ENCODE data around the gene VWF. TPM values are rescaled to one million over a fixed set of nuclear protein-coding genes. Genes with fewer than 3 reads are reported as not detected.
"Not testable (repeated sequence)": the region's sequence is repeated elsewhere in the genome, so short reads cannot be mapped to it uniquely, and the experiment has no call there.

VWF gene
- total RNA-seq, 1 experiment from 2014 or later, result 0.05 TPM

- no peak for DNase-seq (ENCODE audit: low read depth)
These were observed 19.6 kb downstream of the VWF start for GRCh38 chr12:6104842-6105241.

- DNase-seq (ENCODE audit: low read depth), result peak; percentile 77
These were observed 20.4 kb downstream of the VWF start for GRCh38 chr12:6104027-6104426.

DNA sequence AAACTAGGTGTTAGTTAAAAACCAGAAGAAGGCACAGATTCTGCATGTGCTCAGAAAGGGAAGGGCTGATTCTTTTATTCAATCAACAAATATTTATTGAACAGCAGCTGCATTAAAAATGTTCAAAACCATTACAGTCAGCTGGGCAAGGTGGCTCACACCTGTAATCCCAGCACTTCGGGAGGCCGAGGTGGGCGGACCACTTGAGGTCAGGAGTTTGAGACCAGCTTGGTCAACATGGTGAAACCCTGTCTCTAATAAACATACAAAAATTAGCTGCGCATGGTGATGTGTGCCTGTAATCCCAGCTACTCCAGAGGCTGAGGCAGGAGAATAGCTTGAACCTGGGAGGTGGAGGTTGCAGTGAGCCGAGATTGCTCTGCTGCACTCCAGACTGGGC lies 22.4 kb downstream of the VWF start:
- DNase-seq (ENCODE audit: low read depth), result not testable (repeated sequence)

DNA sequence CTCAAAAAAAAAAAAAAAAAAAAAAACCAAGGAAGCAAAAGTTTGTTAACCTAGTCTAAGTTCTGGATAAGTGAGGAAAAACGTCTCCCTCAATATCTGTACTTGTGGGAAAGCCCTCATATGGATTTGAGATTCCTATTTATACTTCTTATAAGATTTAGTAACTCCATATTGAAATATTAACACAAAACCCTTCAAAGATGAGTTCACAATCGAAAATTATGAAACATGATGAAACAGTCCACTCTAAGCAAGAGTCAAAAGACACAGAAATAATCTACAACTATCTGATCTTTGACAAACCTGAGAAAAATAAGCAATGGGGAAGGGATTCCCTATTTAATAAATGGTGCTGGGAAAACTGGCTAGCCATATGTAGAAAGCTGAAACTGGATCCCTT lies 25.2 kb downstream of the VWF start:
- DNase-seq (ENCODE audit: low read depth), result no peak

DNA sequence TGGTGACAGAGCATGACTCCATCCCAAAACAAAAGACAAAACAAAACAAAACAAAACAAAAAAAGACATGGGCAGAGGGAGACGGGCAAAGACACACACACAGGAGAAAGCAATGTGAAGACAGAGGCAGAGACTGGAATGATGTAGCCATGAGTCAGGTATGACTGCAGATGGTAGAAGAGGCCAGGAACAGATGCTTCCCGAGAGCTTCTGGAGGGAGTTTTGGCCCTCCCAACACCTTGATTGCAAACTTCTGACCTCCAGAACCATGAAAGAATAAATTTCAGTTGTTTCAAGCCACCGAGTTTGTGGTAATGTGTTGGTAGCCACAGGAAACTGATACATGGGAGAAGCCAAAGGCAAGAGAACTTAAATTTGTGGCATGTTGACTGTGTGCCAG lies 27.1 kb downstream of the VWF start:
- peak; percentile 87 for DNase-seq (ENCODE audit: low read depth)

DNA sequence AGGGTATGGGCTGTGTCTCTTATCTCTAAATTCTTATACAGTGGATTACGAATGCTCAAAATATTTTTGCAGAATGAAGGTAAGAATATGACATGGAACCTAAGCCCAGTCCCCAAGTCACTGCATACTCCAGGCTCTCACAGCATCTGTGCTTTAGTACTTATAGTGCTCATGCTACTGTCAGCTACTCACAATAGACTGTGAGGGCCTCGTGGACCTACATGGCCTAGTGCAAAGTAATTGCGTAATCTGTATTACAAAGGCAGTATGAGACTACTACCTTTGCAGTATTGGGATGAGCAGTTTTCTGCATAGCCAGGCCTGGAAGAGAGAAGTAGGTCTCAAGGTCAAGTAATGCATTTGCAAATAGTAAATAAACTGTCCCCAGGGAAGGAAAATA lies 27.9 kb downstream of the VWF start:
- no peak for DNase-seq (ENCODE audit: low read depth)

- no peak for DNase-seq (ENCODE audit: low read depth)
These were observed 29.2 kb downstream of the VWF start for GRCh38 chr12:6095269-6095668.

DNA sequence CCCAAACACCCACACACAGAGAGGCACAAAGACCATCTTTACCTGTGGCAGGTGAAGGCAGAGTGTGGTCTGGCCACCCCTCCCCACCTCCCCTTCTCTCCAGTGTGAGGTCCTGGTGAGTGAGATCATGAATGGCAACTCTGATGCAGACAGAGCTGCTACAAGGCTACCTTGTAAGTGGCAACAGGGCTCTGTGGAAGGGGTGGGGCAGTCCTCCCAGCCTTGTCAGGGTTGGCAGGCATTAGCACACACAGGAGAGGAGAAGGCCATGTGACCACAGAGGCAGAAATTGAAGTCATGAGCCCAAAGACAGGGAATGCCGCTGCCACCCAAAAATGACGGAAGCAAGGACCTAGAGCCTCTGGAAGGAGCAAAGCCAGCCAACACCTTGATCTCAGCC lies 30.7 kb downstream of the VWF start:
- DNase-seq (ENCODE audit: low read depth), result peak; percentile 54

DNA sequence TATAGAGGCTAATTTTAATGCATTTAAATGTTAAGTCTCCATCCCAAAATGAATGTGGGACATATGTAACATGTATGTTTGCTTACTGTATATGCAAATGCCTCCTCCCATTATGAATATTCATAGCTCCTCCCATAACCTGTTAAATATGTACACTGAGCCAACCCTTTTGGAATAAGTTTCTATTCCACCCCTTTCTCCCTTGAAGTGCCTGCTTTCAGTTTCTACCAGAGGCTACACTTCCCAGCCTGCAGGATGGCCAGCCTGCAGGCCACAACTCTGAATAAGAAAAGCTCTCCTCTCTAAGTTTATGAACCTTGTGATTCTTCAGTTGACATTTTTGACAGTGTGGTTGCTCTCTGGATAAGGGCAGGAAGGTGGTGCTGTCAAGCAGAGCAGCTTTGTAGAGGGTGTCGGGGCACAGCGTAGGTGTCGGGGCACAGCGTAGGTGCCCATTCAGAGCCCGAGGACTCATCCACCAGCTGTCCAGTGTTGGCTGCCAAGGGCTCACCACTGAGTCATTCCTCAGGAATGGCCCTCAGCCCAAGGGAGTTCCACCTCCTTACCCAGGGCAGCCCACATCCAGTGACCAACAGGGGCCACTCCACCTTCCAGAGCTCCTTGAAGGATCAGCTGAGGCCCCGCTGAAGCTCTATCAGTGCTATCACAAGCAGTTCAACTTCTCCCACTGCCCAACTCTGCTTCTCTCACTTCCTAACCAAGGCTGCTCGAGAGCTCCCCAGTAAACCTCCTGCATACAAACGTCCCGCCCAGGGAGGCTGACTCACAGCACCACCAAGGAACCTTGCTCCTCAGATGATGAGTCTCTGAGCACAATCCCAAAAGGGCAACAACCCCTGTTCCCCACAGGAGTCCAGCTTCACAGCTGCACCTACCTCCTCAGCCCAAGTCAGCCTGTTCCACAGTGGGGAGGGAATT lies 31.4 kb downstream of the VWF start:
- peak; percentile 97 for DNase-seq (ENCODE audit: low read depth)

GRCh38 chr12:6091786-6092566 lies 32.5 kb downstream of the VWF start:
- DNase-seq (ENCODE audit: low read depth), result no peak

DNA sequence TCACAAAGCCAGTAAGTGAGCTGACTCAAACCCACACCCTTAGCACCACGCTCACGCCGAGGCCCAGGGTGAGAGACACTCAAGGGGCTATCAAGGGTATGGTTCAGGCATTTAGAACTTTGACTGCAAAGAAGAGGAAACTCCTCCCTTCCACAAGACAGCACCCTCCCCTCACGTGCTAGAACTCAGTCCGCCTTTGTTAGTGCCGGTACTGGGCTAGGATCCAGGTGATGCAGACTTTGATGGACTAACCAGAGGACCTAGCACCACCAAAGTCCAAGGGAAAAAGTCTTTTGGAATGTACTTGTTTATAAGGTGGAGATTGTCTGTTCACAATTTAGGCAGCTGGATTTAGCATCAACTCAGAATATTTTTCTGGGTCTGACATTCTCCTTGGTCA lies 33.7 kb downstream of the VWF start:
- DNase-seq (ENCODE audit: low read depth), result no peak

- DNase-seq (ENCODE audit: low read depth), result peak; percentile 84
These were observed 35.3 kb downstream of the VWF start for GRCh38 chr12:6088921-6089747.

DNA sequence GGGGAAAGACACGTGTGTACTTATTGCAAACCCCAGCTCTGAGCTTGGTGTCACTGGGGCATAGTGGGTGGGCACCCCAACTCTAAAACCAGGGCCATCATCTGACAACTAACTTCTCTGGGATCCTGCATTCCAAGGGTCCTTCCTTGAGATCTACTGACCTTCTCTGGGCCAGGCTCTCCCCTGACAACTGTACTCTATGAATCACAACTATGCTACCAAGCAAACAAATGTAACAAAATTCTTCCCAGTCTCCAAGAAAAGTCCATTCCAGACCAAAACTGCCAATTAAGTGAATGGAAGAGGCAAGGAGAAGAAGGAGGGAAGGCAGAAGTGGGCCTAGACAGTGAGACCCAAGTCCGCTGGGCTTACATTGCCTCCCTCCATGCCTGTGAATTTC lies 38.2 kb downstream of the VWF start:
- no peak for DNase-seq (ENCODE audit: low read depth)

- no peak for DNase-seq (ENCODE audit: low read depth)
These were observed 38.6 kb downstream of the VWF start for GRCh38 chr12:6085841-6086240.

- DNase-seq (ENCODE audit: low read depth), result peak; percentile 38
These were observed 39.5 kb downstream of the VWF start for GRCh38 chr12:6084969-6085450.

- peak; percentile 90 for DNase-seq (ENCODE audit: low read depth)
These were observed 40.1 kb downstream of the VWF start for GRCh38 chr12:6084261-6084968.

DNA sequence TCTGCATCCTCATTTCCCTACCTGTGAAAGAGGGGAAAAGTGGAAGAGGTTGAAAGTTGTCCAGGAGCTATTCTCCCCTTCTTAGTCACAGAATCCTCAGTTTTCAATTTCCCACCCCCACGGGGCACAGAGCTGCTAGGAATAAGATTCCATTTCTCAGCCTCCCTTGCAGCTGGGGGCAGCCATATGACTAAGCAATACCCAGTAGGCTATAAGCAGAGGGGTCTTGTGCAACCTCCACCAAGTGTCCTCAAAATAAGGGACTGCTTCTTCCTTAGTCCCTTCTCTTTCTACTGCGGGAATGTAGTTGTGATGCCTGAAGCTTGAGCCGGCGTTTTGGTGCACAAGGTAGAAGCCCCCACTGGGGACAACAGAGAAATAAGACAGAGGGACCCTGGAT lies 40.9 kb downstream of the VWF start:
- DNase-seq (ENCODE audit: low read depth), result no peak

GRCh38 chr12:6082613-6083012 lies 41.9 kb downstream of the VWF start:
- peak; percentile 49 for DNase-seq (ENCODE audit: low read depth)

DNA sequence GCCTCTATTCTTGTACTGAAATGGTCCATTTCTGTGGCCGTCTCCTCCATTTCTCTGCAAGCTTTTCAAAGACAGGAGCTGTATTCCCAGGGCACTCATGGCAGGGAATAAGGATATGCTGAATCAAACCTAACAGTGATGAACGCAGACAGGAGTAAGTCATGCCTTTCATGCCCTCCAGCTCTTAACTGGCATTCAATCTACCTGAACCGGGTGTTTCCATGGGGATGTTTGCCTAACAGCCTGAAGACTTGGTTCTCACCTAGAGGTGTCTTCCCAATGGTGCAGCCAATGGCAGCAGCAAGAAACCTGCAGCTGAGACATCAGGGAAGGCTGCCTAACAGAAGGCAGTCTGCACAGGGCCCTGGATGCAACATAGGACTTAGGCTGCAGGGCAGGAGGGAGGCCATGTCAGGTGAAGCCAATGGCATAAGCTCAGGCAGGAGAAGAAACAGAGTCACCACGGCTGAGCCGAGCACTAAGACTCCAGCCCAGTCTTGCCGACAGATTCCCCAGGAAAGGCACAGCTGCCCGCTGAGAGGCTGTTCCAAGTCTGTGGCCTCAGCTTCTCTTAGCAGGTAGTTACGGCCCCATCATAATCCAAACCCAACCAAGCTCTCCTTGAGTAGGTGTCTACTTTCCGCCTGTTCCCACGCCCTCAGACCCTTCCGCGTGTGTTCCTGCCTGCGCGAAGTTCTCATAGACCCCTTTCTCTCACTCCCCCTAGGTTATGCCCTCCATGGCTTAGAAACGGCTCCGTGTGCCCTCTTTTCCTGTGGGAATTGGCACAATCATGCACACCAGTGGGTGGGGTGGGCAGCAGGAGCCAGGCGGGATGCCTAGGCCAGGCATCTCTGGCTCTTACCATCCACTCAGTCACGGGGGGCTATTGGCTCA lies 44.1 kb downstream of the VWF start:
- DNase-seq (ENCODE audit: low read depth), result no peak
